Activated naive CD8-positive, alpha-beta T cell treated with anti-CD3 and anti-CD28 coated beads for 36 hours (primary cell): ENCODE measurements around the gene ENHO. TPM values are rescaled to one million over a fixed set of nuclear protein-coding genes. Genes with fewer than 3 reads are reported as not detected.
"Not testable (repeated sequence)": the region's sequence is repeated elsewhere in the genome, so short reads cannot be mapped to it uniquely, and the experiment has no call there.

ENCODE experiments used
- DNase-seq: peaks from one replicate; pipeline ENCODE4 v3.0.0; 2021
- H3K27ac Mint-ChIP-seq: one replicate; pipeline ENCODE4 v1.8.0; 2022; ENCODE audit warnings: mild to moderate bottlenecking, moderate library complexity, mixed read lengths
- H3K27me3 Mint-ChIP-seq: one replicate; pipeline ENCODE4 v1.8.0; 2022; ENCODE audit warnings: mild to moderate bottlenecking, mixed read lengths
- H3K36me3 Mint-ChIP-seq: one replicate; pipeline ENCODE4 v1.8.0; 2021; ENCODE audit warnings: mild to moderate bottlenecking, mixed read lengths
- H3K4me1 Mint-ChIP-seq: one replicate; pipeline ENCODE4 v1.8.0; 2021; ENCODE audit warnings: mixed read lengths
- H3K4me3 Mint-ChIP-seq: one replicate; pipeline ENCODE4 v1.8.0; 2022; ENCODE audit warnings: mild to moderate bottlenecking, moderate library complexity, mixed read lengths
- H3K9me3 Mint-ChIP-seq: one replicate; pipeline ENCODE4 v1.8.0; 2022; ENCODE audit warnings: mixed read lengths
- total RNA-seq, 2 experiments: library from RNA; stranded (reverse); gene quantifications; one replicate each; pipeline ENCODE4 v1.2.3, GENCODE V29; 2021

ENHO gene
- total RNA-seq, 2 experiments from 2014 or later: 0.27 TPM; not detected in 1

DNA sequence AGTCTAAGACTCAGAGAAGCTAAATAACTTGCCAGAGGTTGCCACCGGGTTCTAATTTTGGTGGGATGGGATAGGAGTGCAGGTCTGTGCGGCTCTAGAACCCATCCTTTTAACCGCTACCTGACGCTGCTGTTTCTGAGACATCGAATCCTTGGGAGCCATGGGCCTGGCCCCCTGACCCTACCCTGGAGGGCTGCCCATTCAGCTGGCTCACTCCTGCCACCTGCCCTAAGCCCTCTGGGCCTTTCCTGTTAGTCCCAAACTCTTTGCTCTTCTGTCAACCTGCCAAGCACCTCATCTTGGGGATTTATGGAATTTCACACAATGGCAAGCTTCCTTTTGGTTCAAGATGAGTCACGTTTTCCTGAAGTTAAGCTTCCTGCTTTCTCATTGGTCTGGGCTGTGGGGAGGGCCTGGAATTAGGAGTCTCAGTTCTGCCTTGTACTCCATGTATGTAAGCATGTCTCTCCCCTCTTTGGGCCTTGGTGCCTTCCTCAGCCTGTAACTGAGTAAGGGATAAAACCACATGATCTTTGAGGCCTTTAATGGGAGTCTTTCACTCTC lies 26.6 kb downstream of the ENHO start:
- H3K9me3 Mint-ChIP-seq: no peaks in the 10 kb centered on the region
- H3K27ac Mint-ChIP-seq: no peak overlapping the region
- DNase-seq: no peak
- H3K4me1 Mint-ChIP-seq: peaks cover 6% of the 10 kb centered on the region
- H3K4me3 Mint-ChIP-seq: no peak overlapping the region
- H3K36me3 Mint-ChIP-seq: no peaks in the 10 kb centered on the region
- H3K27me3 Mint-ChIP-seq: peaks cover 13% of the 10 kb centered on the region

- Mint-ChIP-seq H3K4me3 (no peak overlapping the region), H3K9me3 (no peaks in the 10 kb centered on the region), H3K4me1 (no peaks in the 10 kb centered on the region), H3K27me3 (peaks cover 13% of the 10 kb centered on the region), H3K36me3 (no peaks in the 10 kb centered on the region), H3K27ac (no peak overlapping the region)
- peak; percentile 17 for DNase-seq
These were observed 28.7 kb downstream of the ENHO start for GRCh38 chr9:34493972-34494535.

DNA sequence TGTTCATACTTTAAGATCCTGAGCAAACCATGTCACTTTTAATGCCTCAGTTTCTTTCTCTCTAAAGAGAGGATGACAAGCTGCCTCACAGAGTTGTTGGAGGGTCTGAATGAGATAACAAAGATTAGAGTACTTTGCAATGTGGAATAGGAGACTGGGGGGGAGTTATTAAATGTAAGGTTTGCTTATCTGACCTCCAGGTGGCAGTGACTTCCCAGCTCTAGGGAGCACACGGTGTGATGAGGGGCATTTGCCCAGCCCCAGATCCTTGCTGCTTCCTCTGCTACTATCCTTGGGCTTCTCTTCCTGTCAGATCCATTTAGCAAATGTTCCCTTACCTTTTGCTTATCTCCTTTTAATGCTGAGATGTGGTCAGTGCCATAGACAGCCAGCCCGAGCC lies 30.7 kb downstream of the ENHO start:
- H3K4me1 Mint-ChIP-seq: no peaks in the 10 kb centered on the region
- peaks cover 28% of the 10 kb centered on the region for H3K27me3 Mint-ChIP-seq
- H3K4me3 Mint-ChIP-seq: no peak overlapping the region
- no peaks in the 10 kb centered on the region for H3K36me3 Mint-ChIP-seq
- H3K9me3 Mint-ChIP-seq: no peaks in the 10 kb centered on the region
- no peak for DNase-seq
- no peak overlapping the region for H3K27ac Mint-ChIP-seq

- Mint-ChIP-seq H3K9me3 (no peaks in the 10 kb centered on the region), H3K27ac (no peak overlapping the region), H3K27me3 (peaks cover 29% of the 10 kb centered on the region)
These were observed 31.2 kb downstream of the ENHO start for GRCh38 chr9:34491596-34491995.

GRCh38 chr9:34490760-34491159 lies 32.0 kb downstream of the ENHO start:
- peaks cover 31% of the 10 kb centered on the region for H3K27me3 Mint-ChIP-seq
- DNase-seq: no peak
- no peaks in the 10 kb centered on the region for H3K9me3 Mint-ChIP-seq
- no peak overlapping the region for H3K4me3 Mint-ChIP-seq
- no peak overlapping the region for H3K27ac Mint-ChIP-seq
- H3K4me1 Mint-ChIP-seq: peaks cover 2% of the 10 kb centered on the region
- no peaks in the 10 kb centered on the region for H3K36me3 Mint-ChIP-seq

More at GRCh38 chr9:34491596-34491995, 31.2 kb downstream of the ENHO start:
- Mint-ChIP-seq H3K4me1 (peaks cover 1% of the 10 kb centered on the region), H3K36me3 (no peaks in the 10 kb centered on the region), H3K4me3 (no peak overlapping the region)
- no peak for DNase-seq

- Mint-ChIP-seq H3K27ac (no peak overlapping the region), H3K9me3 (no peaks in the 10 kb centered on the region), H3K36me3 (no peaks in the 10 kb centered on the region), H3K4me3 (no peak overlapping the region), H3K4me1 (peaks cover 2% of the 10 kb centered on the region), H3K27me3 (peaks cover 31% of the 10 kb centered on the region)
- DNase-seq: no peak
These were observed 32.4 kb downstream of the ENHO start for GRCh38 chr9:34490360-34490759.

DNA sequence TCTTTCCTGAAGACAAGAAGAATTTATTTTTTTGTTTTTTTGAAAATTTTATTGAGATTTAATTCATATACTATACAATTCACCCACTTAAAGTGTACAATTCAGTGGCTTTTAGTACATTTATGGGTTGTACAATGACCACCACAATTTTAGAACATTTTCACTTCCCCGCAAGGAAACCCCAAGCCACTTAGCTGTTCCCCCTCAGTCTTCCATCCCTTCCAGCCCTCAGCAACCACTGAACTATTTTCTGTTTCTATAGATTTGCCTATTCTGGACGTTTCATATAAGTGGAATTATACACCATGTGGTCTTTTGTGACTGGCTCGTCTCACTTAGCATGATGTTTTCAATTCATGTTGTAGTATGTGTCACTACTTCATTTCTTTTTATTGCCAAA lies 36.2 kb downstream of the ENHO start:
- no peaks in the 10 kb centered on the region for H3K9me3 Mint-ChIP-seq
- no peaks in the 10 kb centered on the region for H3K36me3 Mint-ChIP-seq
- H3K27me3 Mint-ChIP-seq: peaks cover 22% of the 10 kb centered on the region
- DNase-seq: no peak
- peaks cover 2% of the 10 kb centered on the region for H3K4me1 Mint-ChIP-seq
- no peak overlapping the region for H3K27ac Mint-ChIP-seq
- no peak overlapping the region for H3K4me3 Mint-ChIP-seq

- H3K9me3 Mint-ChIP-seq: no peaks in the 10 kb centered on the region
- H3K4me1 Mint-ChIP-seq: peaks cover 2% of the 10 kb centered on the region
- no peak overlapping the region for H3K4me3 Mint-ChIP-seq
- no peak for DNase-seq
- H3K36me3 Mint-ChIP-seq: no peaks in the 10 kb centered on the region
- H3K27me3 Mint-ChIP-seq: peaks cover 22% of the 10 kb centered on the region
- no peak overlapping the region for H3K27ac Mint-ChIP-seq
These were observed 37.0 kb downstream of the ENHO start for GRCh38 chr9:34485822-34486221.

GRCh38 chr9:34484678-34485077 lies 38.1 kb downstream of the ENHO start:
- H3K4me3 Mint-ChIP-seq: no peak overlapping the region
- peaks cover 25% of the 10 kb centered on the region for H3K27me3 Mint-ChIP-seq
- peaks cover 2% of the 10 kb centered on the region for H3K4me1 Mint-ChIP-seq

DNA sequence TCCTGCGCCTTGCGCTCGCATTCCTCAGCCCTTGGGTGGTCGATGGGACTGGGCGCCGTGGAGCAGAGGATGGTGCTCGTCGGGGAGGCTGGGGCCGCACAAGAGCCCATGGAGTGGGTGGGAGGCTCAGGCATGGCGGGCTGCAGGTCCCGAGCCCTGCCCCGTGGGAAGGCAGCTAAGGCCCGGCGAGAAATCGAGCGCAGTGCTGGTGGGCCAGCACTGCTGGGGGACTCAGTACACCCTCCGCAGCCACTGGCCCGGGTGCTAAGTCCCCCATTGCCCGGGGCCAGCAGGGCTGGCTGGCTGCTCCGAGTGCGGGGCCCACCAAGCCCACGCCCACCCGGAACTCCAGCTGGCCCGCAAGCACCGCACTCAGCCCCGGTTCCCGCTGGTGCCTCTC lies 40.0 kb downstream of the ENHO start:
- not testable (repeated sequence) for H3K9me3 Mint-ChIP-seq, H3K36me3 Mint-ChIP-seq, H3K27ac Mint-ChIP-seq, DNase-seq, H3K4me3 Mint-ChIP-seq, H3K4me1 Mint-ChIP-seq
- H3K27me3 Mint-ChIP-seq: peaks cover 12% of the 10 kb centered on the region

More at GRCh38 chr9:34484678-34485077, 38.1 kb downstream of the ENHO start:
- H3K27ac Mint-ChIP-seq: no peak overlapping the region
- no peaks in the 10 kb centered on the region for H3K36me3 Mint-ChIP-seq
- no peak for DNase-seq
- H3K9me3 Mint-ChIP-seq: no peaks in the 10 kb centered on the region

DNA sequence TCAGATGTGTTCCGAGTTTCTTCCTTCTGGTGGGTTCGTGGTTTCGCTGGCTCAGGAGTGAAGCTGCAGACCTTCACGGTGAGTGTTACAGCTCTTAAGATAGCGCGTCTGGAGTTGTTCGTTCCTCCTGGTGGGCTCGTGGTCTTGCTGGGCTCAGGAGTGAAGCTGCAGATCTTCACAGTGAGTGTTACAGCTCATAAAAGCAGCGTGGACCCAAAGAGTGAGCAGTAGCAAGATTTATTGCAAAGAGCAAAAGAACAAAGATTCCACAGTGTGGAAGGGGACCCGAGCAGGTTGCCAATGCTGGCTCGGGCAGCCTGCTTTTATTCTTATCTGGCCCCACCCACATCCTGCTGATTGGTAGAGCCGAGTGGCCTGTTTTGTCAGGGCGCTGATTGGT lies 41.2 kb downstream of the ENHO start:
- H3K36me3 Mint-ChIP-seq, H3K4me1 Mint-ChIP-seq, H3K27ac Mint-ChIP-seq, H3K27me3 Mint-ChIP-seq, DNase-seq, H3K9me3 Mint-ChIP-seq, H3K4me3 Mint-ChIP-seq: not testable (repeated sequence)

GRCh38 chr9:34479431-34479866 lies 43.3 kb downstream of the ENHO start:
- no peak overlapping the region for H3K4me3 Mint-ChIP-seq
- no peaks in the 10 kb centered on the region for H3K36me3 Mint-ChIP-seq
- no peaks in the 10 kb centered on the region for H3K9me3 Mint-ChIP-seq
- H3K27ac Mint-ChIP-seq: no peak overlapping the region
- H3K4me1 Mint-ChIP-seq: no peaks in the 10 kb centered on the region
- H3K27me3 Mint-ChIP-seq: peaks cover 6% of the 10 kb centered on the region
- DNase-seq: no peak

GRCh38 chr9:34477541-34477940 lies 45.2 kb downstream of the ENHO start:
- Mint-ChIP-seq H3K4me3 (no peak overlapping the region), H3K4me1 (no peaks in the 10 kb centered on the region), H3K27ac (no peak overlapping the region), H3K27me3 (peaks cover 6% of the 10 kb centered on the region), H3K36me3 (no peaks in the 10 kb centered on the region), H3K9me3 (no peaks in the 10 kb centered on the region)
- no peak for DNase-seq

DNA sequence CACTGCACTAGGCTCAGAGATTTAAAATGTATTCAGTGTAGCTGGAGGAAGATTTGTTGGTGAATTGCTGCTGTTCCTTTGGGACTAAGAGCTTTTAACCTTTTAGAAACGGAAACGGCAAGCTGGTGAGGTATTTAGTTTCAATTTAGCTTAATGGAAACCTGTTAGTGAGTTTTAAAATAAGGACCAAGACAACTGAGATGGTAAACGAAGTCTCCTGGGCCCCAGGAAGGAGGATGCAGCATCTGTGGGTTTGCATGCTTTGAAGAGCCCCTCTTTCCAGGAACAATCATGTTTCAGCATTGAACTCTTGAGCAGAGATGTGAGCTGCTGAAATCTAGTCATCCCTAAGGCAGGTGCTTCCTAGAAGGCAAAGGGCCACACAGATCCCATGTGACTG lies 47.7 kb downstream of the ENHO start:
- peaks cover 8% of the 10 kb centered on the region for H3K27me3 Mint-ChIP-seq
- DNase-seq: no peak
- H3K36me3 Mint-ChIP-seq: no peaks in the 10 kb centered on the region
- H3K9me3 Mint-ChIP-seq: no peaks in the 10 kb centered on the region
- no peaks in the 10 kb centered on the region for H3K4me1 Mint-ChIP-seq
- no peak overlapping the region for H3K4me3 Mint-ChIP-seq
- no peak overlapping the region for H3K27ac Mint-ChIP-seq
